HepG2 (cell line): ENCODE data around the gene COASY. TPM values are rescaled to one million over a fixed set of nuclear protein-coding genes. Genes with fewer than 3 reads are reported as not detected.

Experiments used
- DNMT1 ChIP-seq: sonication (generic); formaldehyde crosslinking; IDR thresholded peaks from 2 replicates; pipeline ENCODE4 v1.5.1; 2020; ENCODE audit warnings: mild to moderate bottlenecking, missing genetic modification reagents
- KMT2B ChIP-seq: IDR thresholded peaks from 2 replicates; pipeline ENCODE4 v1.6.1; 2016; ENCODE audit warnings: missing genetic modification reagents, missing compliant biosample characterization
- MBD4 ChIP-seq: IDR thresholded peaks from 2 replicates; pipeline ENCODE4 v1.6.1; 2012; ENCODE audit warnings: low read length, inconsistent platforms, borderline replicate concordance
- MIER3 ChIP-seq: IDR thresholded peaks from 2 replicates; pipeline ENCODE4 v1.6.1; 2016; ENCODE audit warnings: missing compliant biosample characterization, borderline replicate concordance
- NBN ChIP-seq: fragments of 450-650 bp; conservative IDR thresholded peaks from 2 replicates; pipeline ENCODE4 v1.6.1; 2017
- PHB2 ChIP-seq: fragments of 450-650 bp; IDR thresholded peaks from 2 replicates; pipeline ENCODE4 v1.6.1; 2018; ENCODE audit not compliant: partially characterized antibody
- PHF5A ChIP-seq: IDR thresholded peaks from one replicate; pipeline ENCODE4 v1.6.1; 2018; ENCODE audit warnings: low read depth, missing genetic modification reagents; ENCODE audit not compliant: unreplicated experiment
- TAF1 ChIP-seq: sonication (generic); formaldehyde crosslinking; IDR thresholded peaks from 2 replicates; pipeline ENCODE4 v1.4.0; 2020; ENCODE audit warnings: missing genetic modification reagents
- ZNF292 ChIP-seq: sonication (generic); formaldehyde crosslinking; IDR thresholded peaks from 2 replicates; pipeline ENCODE4 v1.8.1; 2022; ENCODE audit warnings: mild to moderate bottlenecking, low read depth, missing genetic modification reagents, borderline replicate concordance
- ZNF337 ChIP-seq: sonication (generic); formaldehyde crosslinking; IDR thresholded peaks from 2 replicates; pipeline ENCODE4 v1.5.1; 2020; ENCODE audit warnings: missing genetic modification reagents, low read depth, mild to moderate bottlenecking, borderline replicate concordance
- ZNF33A ChIP-seq: sonication (generic); formaldehyde crosslinking; IDR thresholded peaks from 2 replicates; pipeline ENCODE4 v1.5.1; 2020; ENCODE audit warnings: missing genetic modification reagents, mild to moderate bottlenecking, moderate library complexity, borderline replicate concordance
- ZNF563 ChIP-seq: sonication (generic); formaldehyde crosslinking; IDR thresholded peaks from 2 replicates; pipeline ENCODE4 v1.8.0; 2022; ENCODE audit warnings: mild to moderate bottlenecking, moderate library complexity, missing genetic modification reagents
- ZNF598 ChIP-seq: sonication (generic); formaldehyde crosslinking; IDR thresholded peaks from 2 replicates; pipeline ENCODE4 v1.5.1; 2020; ENCODE audit warnings: mild to moderate bottlenecking, missing genetic modification reagents, borderline replicate concordance
- polyA plus RNA-seq, 8 experiments: library from polyadenylated mRNA; depleted of rRNA in 3 of 8; stranded (reverse) in 7 of 8; unstranded in 1 of 8; fragments of >200 nt; fragmentation: Illumina TruSeq in 4 of 8; extraction: Trizol in 4 of 8; gene quantifications; 2 replicates each; pipeline versions ENCODE4 v1.2.1 to v1.2.3, GENCODE V29; 2011 to 2016; ENCODE audit warnings: low read depth in 4 of 8, missing spikeins in 1 of 8, mixed read lengths in 1 of 8; ENCODE audit not compliant: insufficient read depth in 1 of 8
- total RNA-seq, 5 experiments: library from RNA; depleted of rRNA; stranded (reverse); fragments of >200 nt; fragmentation: Illumina TruSeq; extraction: Trizol; gene quantifications; 2 replicates each; pipeline ENCODE4 v1.2.3, GENCODE V29; 2016; ENCODE audit warnings: low read depth in 1 of 5
- TF ChIP-seq, protein P1 (sequence below): sonication (generic); formaldehyde crosslinking; IDR thresholded peaks from 2 replicates; pipeline ENCODE4 v1.4.0; 2020; ENCODE audit warnings: missing genetic modification reagents
- TF ChIP-seq, protein P2 (sequence below): IDR thresholded peaks from 2 replicates; pipeline ENCODE4 v1.6.1; 2016; ENCODE audit warnings: low read depth, control low read depth
- TF ChIP-seq, protein P3 (sequence below): sonication (generic); formaldehyde crosslinking; IDR thresholded peaks from 2 replicates; pipeline ENCODE4 v1.5.0; 2020; ENCODE audit warnings: mild to moderate bottlenecking, missing genetic modification reagents
- TF ChIP-seq, protein P4 (sequence below), 2 experiments: sonication (generic) in 1 of 2; formaldehyde crosslinking in 1 of 2; IDR thresholded peaks; 2 replicates each; pipeline versions ENCODE4 v1.6.1 to v1.9.0; 2014 to 2022; ENCODE audit warnings: antibody characterized with exemption in 1 of 2, borderline replicate concordance in 1 of 2, inconsistent platforms in 1 of 2, low read depth in 1 of 2, missing genetic modification reagents in 1 of 2

The COASY gene
- total and polyA plus RNA-seq, 2 of the 13 experiments (the other 11 are each of a cell fraction or from before 2014, with no cell fraction given): 90.7 to 125 TPM

DNA sequence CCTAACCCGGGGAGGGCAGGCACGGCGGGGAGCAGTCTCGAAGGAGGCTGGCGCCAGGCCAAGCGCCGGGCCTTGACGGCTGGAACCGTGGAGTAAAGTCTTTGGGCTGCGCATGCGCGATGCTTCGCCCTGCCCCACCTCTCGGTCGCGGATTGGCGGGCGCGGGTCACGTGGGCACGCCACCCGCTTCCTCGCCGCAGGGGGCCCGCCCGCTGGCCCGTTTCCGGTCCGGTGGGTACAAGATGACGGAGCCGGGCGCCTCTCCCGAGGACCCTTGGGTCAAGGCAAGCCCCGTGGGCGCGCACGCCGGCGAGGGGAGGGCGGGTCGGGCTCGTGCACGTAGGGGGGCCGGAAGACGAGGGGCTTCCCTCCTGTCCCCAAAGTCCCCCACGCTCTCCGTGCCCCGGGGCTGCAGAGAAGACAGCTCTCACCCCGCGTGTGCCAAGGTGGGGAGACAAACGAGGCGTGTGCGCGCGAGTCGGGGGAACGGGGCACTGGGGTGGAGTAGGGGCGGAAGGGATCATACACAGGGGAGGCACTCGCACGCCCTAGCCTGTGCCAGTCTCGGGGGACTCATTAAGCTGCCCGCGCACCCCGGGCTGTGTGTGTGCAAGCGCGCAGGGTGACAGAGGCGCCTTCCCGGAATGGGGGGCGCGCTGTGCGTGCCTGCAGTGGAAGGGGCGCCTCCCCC lies 5.1 kb downstream of the COASY start, which contains the start of gene MLX (continued):
- TF ChIP-seq, protein P1, sequence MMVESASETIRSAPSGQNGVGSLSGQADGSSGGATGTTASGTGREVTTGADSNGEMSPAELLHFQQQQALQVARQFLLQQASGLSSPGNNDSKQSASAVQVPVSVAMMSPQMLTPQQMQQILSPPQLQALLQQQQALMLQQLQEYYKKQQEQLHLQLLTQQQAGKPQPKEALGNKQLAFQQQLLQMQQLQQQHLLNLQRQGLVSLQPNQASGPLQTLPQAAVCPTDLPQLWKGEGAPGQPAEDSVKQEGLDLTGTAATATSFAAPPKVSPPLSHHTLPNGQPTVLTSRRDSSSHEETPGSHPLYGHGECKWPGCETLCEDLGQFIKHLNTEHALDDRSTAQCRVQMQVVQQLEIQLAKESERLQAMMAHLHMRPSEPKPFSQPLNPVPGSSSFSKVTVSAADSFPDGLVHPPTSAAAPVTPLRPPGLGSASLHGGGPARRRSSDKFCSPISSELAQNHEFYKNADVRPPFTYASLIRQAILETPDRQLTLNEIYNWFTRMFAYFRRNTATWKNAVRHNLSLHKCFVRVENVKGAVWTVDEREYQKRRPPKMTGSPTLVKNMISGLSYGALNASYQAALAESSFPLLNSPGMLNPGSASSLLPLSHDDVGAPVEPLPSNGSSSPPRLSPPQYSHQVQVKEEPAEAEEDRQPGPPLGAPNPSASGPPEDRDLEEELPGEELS (CRISPR knock-in tag): peak; percentile 58
- peak; percentile 84; the same call in 1 of the 2 replicates for TF ChIP-seq TAF1 (CRISPR knock-in tag)
- TF ChIP-seq KMT2B (CRISPR knock-in tag): peak; percentile 82
- TF ChIP-seq, protein P2, sequence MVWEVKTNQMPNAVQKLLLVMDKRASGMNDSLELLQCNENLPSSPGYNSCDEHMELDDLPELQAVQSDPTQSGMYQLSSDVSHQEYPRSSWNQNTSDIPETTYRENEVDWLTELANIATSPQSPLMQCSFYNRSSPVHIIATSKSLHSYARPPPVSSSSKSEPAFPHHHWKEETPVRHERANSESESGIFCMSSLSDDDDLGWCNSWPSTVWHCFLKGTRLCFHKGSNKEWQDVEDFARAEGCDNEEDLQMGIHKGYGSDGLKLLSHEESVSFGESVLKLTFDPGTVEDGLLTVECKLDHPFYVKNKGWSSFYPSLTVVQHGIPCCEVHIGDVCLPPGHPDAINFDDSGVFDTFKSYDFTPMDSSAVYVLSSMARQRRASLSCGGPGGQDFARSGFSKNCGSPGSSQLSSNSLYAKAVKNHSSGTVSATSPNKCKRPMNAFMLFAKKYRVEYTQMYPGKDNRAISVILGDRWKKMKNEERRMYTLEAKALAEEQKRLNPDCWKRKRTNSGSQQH (CRISPR knock-in tag): no peak; the same call in 1 of the 2 replicates
- TF ChIP-seq MBD4: no peak
- peak; percentile 51; the same call in 1 of the 2 replicates for TF ChIP-seq ZNF563 (CRISPR knock-in tag)
- peak; percentile 74; the same call in 1 of the 2 replicates for TF ChIP-seq ZNF337
- TF ChIP-seq ZNF292 (CRISPR knock-in tag): peak; percentile 79; the same call in 1 of the 2 replicates
- TF ChIP-seq ZNF598 (CRISPR knock-in tag): no peak
- TF ChIP-seq DNMT1 (CRISPR knock-in tag): no peak; the same call in 1 of the 2 replicates
- TF ChIP-seq ZNF33A (CRISPR knock-in tag): no peak
- TF ChIP-seq NBN: no peak
- TF ChIP-seq, protein P3, sequence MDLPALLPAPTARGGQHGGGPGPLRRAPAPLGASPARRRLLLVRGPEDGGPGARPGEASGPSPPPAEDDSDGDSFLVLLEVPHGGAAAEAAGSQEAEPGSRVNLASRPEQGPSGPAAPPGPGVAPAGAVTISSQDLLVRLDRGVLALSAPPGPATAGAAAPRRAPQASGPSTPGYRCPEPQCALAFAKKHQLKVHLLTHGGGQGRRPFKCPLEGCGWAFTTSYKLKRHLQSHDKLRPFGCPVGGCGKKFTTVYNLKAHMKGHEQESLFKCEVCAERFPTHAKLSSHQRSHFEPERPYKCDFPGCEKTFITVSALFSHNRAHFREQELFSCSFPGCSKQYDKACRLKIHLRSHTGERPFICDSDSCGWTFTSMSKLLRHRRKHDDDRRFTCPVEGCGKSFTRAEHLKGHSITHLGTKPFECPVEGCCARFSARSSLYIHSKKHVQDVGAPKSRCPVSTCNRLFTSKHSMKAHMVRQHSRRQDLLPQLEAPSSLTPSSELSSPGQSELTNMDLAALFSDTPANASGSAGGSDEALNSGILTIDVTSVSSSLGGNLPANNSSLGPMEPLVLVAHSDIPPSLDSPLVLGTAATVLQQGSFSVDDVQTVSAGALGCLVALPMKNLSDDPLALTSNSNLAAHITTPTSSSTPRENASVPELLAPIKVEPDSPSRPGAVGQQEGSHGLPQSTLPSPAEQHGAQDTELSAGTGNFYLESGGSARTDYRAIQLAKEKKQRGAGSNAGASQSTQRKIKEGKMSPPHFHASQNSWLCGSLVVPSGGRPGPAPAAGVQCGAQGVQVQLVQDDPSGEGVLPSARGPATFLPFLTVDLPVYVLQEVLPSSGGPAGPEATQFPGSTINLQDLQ (CRISPR knock-in tag): no peak
- no peak for TF ChIP-seq PHB2
- TF ChIP-seq, protein P4, sequence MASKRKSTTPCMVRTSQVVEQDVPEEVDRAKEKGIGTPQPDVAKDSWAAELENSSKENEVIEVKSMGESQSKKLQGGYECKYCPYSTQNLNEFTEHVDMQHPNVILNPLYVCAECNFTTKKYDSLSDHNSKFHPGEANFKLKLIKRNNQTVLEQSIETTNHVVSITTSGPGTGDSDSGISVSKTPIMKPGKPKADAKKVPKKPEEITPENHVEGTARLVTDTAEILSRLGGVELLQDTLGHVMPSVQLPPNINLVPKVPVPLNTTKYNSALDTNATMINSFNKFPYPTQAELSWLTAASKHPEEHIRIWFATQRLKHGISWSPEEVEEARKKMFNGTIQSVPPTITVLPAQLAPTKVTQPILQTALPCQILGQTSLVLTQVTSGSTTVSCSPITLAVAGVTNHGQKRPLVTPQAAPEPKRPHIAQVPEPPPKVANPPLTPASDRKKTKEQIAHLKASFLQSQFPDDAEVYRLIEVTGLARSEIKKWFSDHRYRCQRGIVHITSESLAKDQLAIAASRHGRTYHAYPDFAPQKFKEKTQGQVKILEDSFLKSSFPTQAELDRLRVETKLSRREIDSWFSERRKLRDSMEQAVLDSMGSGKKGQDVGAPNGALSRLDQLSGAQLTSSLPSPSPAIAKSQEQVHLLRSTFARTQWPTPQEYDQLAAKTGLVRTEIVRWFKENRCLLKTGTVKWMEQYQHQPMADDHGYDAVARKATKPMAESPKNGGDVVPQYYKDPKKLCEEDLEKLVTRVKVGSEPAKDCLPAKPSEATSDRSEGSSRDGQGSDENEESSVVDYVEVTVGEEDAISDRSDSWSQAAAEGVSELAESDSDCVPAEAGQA (IDR thresholded peaks at IDR 0.05; ENCODE audit: low read depth): no peak; the same call in 1 of the 2 replicates
- TF ChIP-seq, protein P4 (CRISPR knock-in tag; IDR thresholded peaks at IDR 0.05; ENCODE audit: borderline replicate concordance): no peak
- peak; percentile 88 for TF ChIP-seq PHF5A (CRISPR knock-in tag)
- no peak; the same call in 1 of the 2 replicates for TF ChIP-seq MIER3 (CRISPR knock-in tag)
